ENCODE results near the gene HNRNPA1L2.

- no peak for TF ChIP-seq ZNF565 (CRISPR knock-in tag; conservative IDR thresholded peaks at IDR 0.05; ENCODE audit: low read depth)
- TF ChIP-seq ESRRG (CRISPR knock-in tag; IDR thresholded peaks at IDR 0.05) = no peak
- no peak for TF ChIP-seq ARNTL (CRISPR knock-in tag; IDR thresholded peaks at IDR 0.05; ENCODE audit: borderline replicate concordance, low read depth)
- no peak for TF ChIP-seq ZFP3 (CRISPR knock-in tag; IDR thresholded peaks at IDR 0.05)
- no peak for TF ChIP-seq ZNF8 (CRISPR knock-in tag; IDR thresholded peaks at IDR 0.05)
- TF ChIP-seq CREB5 (CRISPR knock-in tag; IDR thresholded peaks at IDR 0.05; ENCODE audit: low read depth) = no peak
Observed at GRCh38 chr13:52652196-52652979, 10.2 kb downstream of the HNRNPA1L2 start, which contains the start of gene SUGT1.

Data from SK-N-SH treated with all-trans-retinoic acid at 6 μM for 48 hours (cell line).